OCI-LY1 (cell line): ENCODE measurements around the gene INTS6L.

ENCODE experiments used
- H2AFZ ChIP-seq: fragments of 200-600 bp; sonication (generic), shearing (Covaris generic); 2 replicates; pipeline ENCODE4 v1.6.0; 2014; ENCODE audit warnings: antibody characterized with exemption, mild to moderate bottlenecking, low read length
- H3F3A ChIP-seq: fragments of 200-600 bp; sonication (generic), shearing (Covaris generic); 2 replicates; pipeline ENCODE4 v1.6.0; 2014; ENCODE audit warnings: mild to moderate bottlenecking, antibody characterized with exemption, low read length, moderate library complexity; ENCODE audit not compliant: insufficient read depth
- H3K27ac ChIP-seq: fragments of 200-600 bp; sonication (generic); 2 replicates; pipeline ENCODE4 v1.5.1; 2014; ENCODE audit warnings: low read length, mixed run types, mild to moderate bottlenecking, low read depth; ENCODE audit not compliant: poor library complexity, severe bottlenecking
- H3K27me3 ChIP-seq: fragments of 200-600 bp; sonication (generic); 2 replicates; pipeline ENCODE4 v1.6.0; 2014; ENCODE audit warnings: antibody characterized with exemption, mild to moderate bottlenecking, low read length, moderate library complexity; ENCODE audit not compliant: insufficient read depth
- H3K36me3 ChIP-seq: fragments of 200-600 bp; sonication (generic); 2 replicates; pipeline ENCODE4 v1.6.1; 2014; ENCODE audit warnings: mild to moderate bottlenecking, antibody characterized with exemption, low read length, moderate library complexity, mixed read lengths; ENCODE audit not compliant: insufficient read depth
- H3K4me1 ChIP-seq: fragments of 200-600 bp; sonication (generic); 2 replicates; pipeline ENCODE4 v1.5.1; 2014; ENCODE audit warnings: mild to moderate bottlenecking, low read length, moderate library complexity; ENCODE audit not compliant: insufficient read depth, severe bottlenecking
- H3K4me2 ChIP-seq: fragments of 200-600 bp; sonication (generic), shearing (Covaris generic); 2 replicates; pipeline ENCODE4 v1.6.1; 2014; ENCODE audit warnings: low read length
- H3K4me3 ChIP-seq: fragments of 200-600 bp; sonication (generic); 2 replicates; pipeline ENCODE4 v1.5.1; 2014; ENCODE audit warnings: low read length, low read depth, mild to moderate bottlenecking, mixed read lengths; ENCODE audit not compliant: poor library complexity, severe bottlenecking
- H3K79me2 ChIP-seq: fragments of 200-600 bp; shearing (Covaris generic); 2 replicates; pipeline ENCODE4 v1.6.1; 2016; ENCODE audit warnings: mixed run types, low read length, mixed read lengths; ENCODE audit not compliant: insufficient read depth
- H3K9ac ChIP-seq: fragments of 200-600 bp; sonication (generic), shearing (Covaris generic); 2 replicates; pipeline ENCODE4 v1.6.1; 2014; ENCODE audit warnings: mild to moderate bottlenecking, low read length, mixed read lengths
- H3K9me2 ChIP-seq: fragments of 200-600 bp; sonication (generic), shearing (Covaris generic); 2 replicates; pipeline ENCODE4 v1.6.1; 2014; ENCODE audit warnings: low read depth, mild to moderate bottlenecking, low read length, mixed read lengths
- H3K9me3 ChIP-seq: fragments of 200-600 bp; shearing (Covaris generic); 2 replicates; pipeline ENCODE4 v1.6.1; 2014; ENCODE audit warnings: low read length, mixed read lengths
- H4K20me1 ChIP-seq: fragments of 200-600 bp; sonication (generic), shearing (Covaris generic); 2 replicates; pipeline ENCODE4 v1.6.0; 2016; ENCODE audit warnings: mild to moderate bottlenecking, low read length; ENCODE audit not compliant: insufficient read depth
- EZH2 ChIP-seq: fragments of 200-600 bp; sonication (generic), shearing (Covaris generic); IDR thresholded peaks from 2 replicates; pipeline ENCODE4 v1.8.0; 2017; ENCODE audit warnings: borderline replicate concordance, mixed run types, mild to moderate bottlenecking, antibody characterized with exemption, low read length, moderate library complexity, mixed read lengths
- TF ChIP-seq, protein P1 (sequence below): fragments of 200-600 bp; sonication (generic), shearing (Covaris generic); IDR thresholded peaks from 2 replicates; pipeline ENCODE4 v1.5.1; 2017; ENCODE audit warnings: mild to moderate bottlenecking, antibody characterized with exemption, low read length, moderate library complexity, mixed read lengths

Gene INTS6L

DNA sequence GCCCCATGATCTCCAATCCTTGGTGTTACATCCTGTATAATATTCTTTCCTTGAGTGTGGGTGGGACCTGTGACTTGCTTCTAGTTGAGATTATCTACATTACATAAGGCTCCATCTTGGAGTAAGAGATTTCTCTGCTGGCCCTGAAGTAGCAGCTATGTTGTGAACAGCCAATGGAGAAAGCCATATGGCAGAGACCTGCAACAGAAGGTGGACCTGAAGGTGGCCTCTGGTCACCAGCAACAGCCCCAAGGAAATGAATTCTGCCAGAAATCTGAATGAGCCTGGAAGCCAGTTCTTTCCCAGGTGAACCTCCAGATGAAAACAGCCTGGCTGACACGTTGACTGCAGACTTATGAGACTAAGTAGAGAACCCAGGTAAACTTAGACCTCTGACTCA lies 2.3 kb upstream of the INTS6L start:
- no peaks in the 10 kb centered on the region for H3F3A ChIP-seq
- no peaks in the 10 kb centered on the region for H3K36me3 ChIP-seq
- no peaks in the 10 kb centered on the region for H3K9me3 ChIP-seq
- no peak overlapping the region for H3K4me2 ChIP-seq
- peaks cover 16% of the 10 kb centered on the region for H3K4me1 ChIP-seq
- H3K9me2 ChIP-seq: no peaks in the 10 kb centered on the region
- no peak overlapping the region for H3K27ac ChIP-seq
- H3K79me2 ChIP-seq: no peaks in the 10 kb centered on the region
- TF ChIP-seq, protein P1, sequence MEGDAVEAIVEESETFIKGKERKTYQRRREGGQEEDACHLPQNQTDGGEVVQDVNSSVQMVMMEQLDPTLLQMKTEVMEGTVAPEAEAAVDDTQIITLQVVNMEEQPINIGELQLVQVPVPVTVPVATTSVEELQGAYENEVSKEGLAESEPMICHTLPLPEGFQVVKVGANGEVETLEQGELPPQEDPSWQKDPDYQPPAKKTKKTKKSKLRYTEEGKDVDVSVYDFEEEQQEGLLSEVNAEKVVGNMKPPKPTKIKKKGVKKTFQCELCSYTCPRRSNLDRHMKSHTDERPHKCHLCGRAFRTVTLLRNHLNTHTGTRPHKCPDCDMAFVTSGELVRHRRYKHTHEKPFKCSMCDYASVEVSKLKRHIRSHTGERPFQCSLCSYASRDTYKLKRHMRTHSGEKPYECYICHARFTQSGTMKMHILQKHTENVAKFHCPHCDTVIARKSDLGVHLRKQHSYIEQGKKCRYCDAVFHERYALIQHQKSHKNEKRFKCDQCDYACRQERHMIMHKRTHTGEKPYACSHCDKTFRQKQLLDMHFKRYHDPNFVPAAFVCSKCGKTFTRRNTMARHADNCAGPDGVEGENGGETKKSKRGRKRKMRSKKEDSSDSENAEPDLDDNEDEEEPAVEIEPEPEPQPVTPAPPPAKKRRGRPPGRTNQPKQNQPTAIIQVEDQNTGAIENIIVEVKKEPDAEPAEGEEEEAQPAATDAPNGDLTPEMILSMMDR: no peak
- TF ChIP-seq EZH2: no peak
- H3K9ac ChIP-seq: no peak overlapping the region
- H4K20me1 ChIP-seq: no peaks in the 10 kb centered on the region
- no peak overlapping the region for H3K4me3 ChIP-seq
- no peaks in the 10 kb centered on the region for H3K27me3 ChIP-seq
- no peak overlapping the region for H2AFZ ChIP-seq

DNA sequence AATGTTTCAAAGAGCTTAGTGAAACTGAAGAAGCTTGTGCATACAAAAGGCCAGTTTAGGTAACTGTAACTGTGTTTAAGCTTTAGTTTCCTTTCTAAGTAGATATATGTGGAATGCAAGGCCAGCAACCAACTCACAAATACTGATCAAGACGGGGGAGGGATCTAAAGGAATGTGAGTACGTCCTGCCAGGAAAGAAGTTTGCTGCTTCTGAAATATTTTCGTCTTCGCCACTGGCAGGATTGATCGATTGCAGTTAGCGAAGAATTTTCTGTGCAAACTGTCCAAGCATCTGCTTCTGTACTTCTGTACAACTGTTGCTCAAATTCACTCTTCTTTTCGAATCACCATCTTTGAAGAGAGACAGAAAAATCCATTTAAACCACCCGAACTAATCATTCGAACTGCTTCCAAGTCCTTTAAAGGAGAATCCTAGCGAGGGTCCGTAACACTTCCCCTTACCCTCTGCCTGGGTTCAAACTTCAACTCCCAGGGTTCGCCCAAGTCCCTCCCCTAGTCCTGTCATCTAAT lies 373 bp upstream of the INTS6L start:
- Histone ChIP-seq H3K4me1 (peaks cover 16% of the 10 kb centered on the region), H3K79me2 (no peaks in the 10 kb centered on the region), H3K27ac (peak overlapping the region; percentile 86), H3K9me3 (no peaks in the 10 kb centered on the region), H3K27me3 (no peaks in the 10 kb centered on the region), H3K4me2 (peak overlapping the region; percentile 82), H3K9me2 (no peaks in the 10 kb centered on the region), H3K9ac (peak overlapping the region; percentile 64), H3K4me3 (peak overlapping the region; percentile 92), H4K20me1 (no peaks in the 10 kb centered on the region), H2AFZ (peak overlapping the region; percentile 94; the same call in 1 of the 2 replicates), H3F3A (no peaks in the 10 kb centered on the region), H3K36me3 (no peaks in the 10 kb centered on the region)
- TF ChIP-seq EZH2: no peak
- TF ChIP-seq, protein P1: no peak

DNA sequence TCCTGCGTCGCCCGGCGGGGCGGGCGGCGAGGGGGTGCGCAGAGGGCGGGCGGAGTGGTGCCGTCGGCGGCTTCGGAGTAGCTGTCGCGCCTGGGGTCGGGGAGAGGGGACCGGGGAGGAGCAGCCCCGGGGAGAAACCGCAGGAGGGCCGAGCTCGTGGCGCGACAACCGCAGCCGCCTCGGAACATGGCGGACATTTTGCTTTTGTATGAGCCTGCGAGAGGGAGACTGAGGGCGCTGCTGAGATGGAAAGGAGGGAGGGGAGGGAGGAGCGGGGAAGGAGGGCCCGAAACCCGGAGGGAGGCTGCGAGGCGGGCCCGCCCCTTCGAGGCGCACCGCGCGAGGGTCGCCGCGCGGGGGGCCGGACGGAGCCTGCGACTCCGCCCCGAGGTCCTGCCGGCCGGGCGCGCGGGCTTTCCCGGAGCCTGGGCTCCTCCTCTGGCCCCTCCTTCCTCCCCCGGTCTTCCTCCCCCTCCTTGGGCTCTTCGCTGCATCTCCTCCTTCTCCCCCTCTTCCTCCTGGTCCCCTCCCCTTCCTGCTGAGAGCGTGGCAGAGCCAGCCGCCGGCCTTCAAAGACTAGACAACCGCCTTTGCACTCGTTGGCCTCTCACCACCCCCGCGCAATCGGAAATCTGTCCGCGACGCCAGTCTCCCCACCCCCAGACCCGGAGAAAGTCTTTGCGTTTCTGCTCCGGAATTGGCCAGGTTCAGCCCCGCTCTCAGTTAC lies 1.1 kb downstream of the INTS6L start:
- Histone ChIP-seq H3K27me3 (no peaks in the 10 kb centered on the region), H3K27ac (peak overlapping the region; percentile 86), H3K4me3 (peak overlapping the region; percentile 92), H3K9me3 (no peaks in the 10 kb centered on the region), H3F3A (no peaks in the 10 kb centered on the region), H3K79me2 (peaks cover 5% of the 10 kb centered on the region; the same call in 1 of the 2 replicates), H2AFZ (no peak overlapping the region), H4K20me1 (no peaks in the 10 kb centered on the region), H3K9me2 (no peaks in the 10 kb centered on the region), H3K4me2 (peak overlapping the region; percentile 93), H3K4me1 (peaks cover 16% of the 10 kb centered on the region), H3K36me3 (0 out of 2 replicates have a peak, but pooled peaks cover 3% of the 10 kb centered on the region), H3K9ac (peak overlapping the region; percentile 98)
- no peak for TF ChIP-seq EZH2
- TF ChIP-seq, protein P1: no peak
